ENCODE results near the gene CTCFL. TPM values are rescaled to one million over a fixed set of nuclear protein-coding genes. Genes with fewer than 3 reads are reported as not detected.
A peak's percentile ranks its signal among the peaks of the same experiment; 100 is the strongest.

Gene CTCFL
- total and polyA plus RNA-seq, 2 experiments from 2014 or later: not detected

- no peaks in the 10 kb centered on the region for H3K9me3 ChIP-seq (ENCODE audit: low read depth)
- no peak for DNase-seq
- no peak overlapping the region for H3K4me2 ChIP-seq (ENCODE audit: unreplicated experiment)
- in situ Hi-C loops (cut with MboI): no loop called here
- no peak overlapping the region for H3K4me3 ChIP-seq
- peaks cover 5% of the 10 kb centered on the region for H3K4me1 ChIP-seq (ENCODE audit: insufficient read depth)
- peaks cover 15% of the 10 kb centered on the region for H3K27me3 ChIP-seq (replicated peaks; ENCODE audit: insufficient read depth)
- WGBS, 2 experiments (ENCODE audit: low coverage in 1 of 2, low lambda C conversion rate in 2 of 2, missing lambda C conversion rate in 2 of 2): 89% methylated on average over 7 of the region's 7 CpGs
- no peak overlapping the region for H3K9ac ChIP-seq
- H3K36me3 ChIP-seq (ENCODE audit: low read depth): no peaks in the 10 kb centered on the region
- TF ChIP-seq EZH2 (IDR thresholded peaks at IDR 0.05; ENCODE audit: insufficient read depth, poor library complexity, severe bottlenecking): no peak
- TF ChIP-seq EZH2phosphoT487 (IDR thresholded peaks at IDR 0.05; ENCODE audit: insufficient read depth, low read depth): no peak
- no peaks in the 10 kb centered on the region for H4K20me1 ChIP-seq (ENCODE audit: insufficient read depth)
- H3F3A ChIP-seq (ENCODE audit: insufficient read depth): no peaks in the 10 kb centered on the region
- no peak overlapping the region for H3K27ac ChIP-seq
- no peaks in the 10 kb centered on the region for H3K9me2 ChIP-seq (ENCODE audit: insufficient read depth)
- H3K79me2 ChIP-seq (ENCODE audit: insufficient read depth): no peaks in the 10 kb centered on the region
- no peak overlapping the region for H2AFZ ChIP-seq
Observed at GRCh38 chr20:57500235-57500634, 24.7 kb downstream of the CTCFL start.

- no peak overlapping the region for H3K27ac ChIP-seq
Observed at GRCh38 chr20:57499676-57500075, 25.3 kb downstream of the CTCFL start.

GRCh38 chr20:57498425-57499400, 26.2 kb downstream of the CTCFL start:
- no peaks in the 10 kb centered on the region for H3K36me3 ChIP-seq (ENCODE audit: low read depth)
- no peaks in the 10 kb centered on the region for H3K9me2 ChIP-seq (ENCODE audit: insufficient read depth)
- H2AFZ ChIP-seq: no peak overlapping the region
- DNase-seq: peak; percentile 50
- no peak overlapping the region for H3K4me3 ChIP-seq
- no peak overlapping the region for H3K27ac ChIP-seq
- peaks cover 20% of the 10 kb centered on the region for H3K27me3 ChIP-seq (replicated peaks; ENCODE audit: insufficient read depth)
- no peaks in the 10 kb centered on the region for H3K79me2 ChIP-seq (ENCODE audit: insufficient read depth)
- 29 to 35% methylated on average over 20 of the region's 20 CpGs for WGBS, 2 experiments (ENCODE audit: low coverage in 1 of 2, low lambda C conversion rate in 2 of 2, missing lambda C conversion rate in 2 of 2)
- no peaks in the 10 kb centered on the region for H4K20me1 ChIP-seq (ENCODE audit: insufficient read depth)
- in situ Hi-C loops (cut with MboI): loop anchor here (25.0 kb wide), 1 partner anchor 411 kb away; no protein-coding TSS in a partner anchor
- no peak overlapping the region for H3K9ac ChIP-seq
- TF ChIP-seq EZH2 (IDR thresholded peaks at IDR 0.05; ENCODE audit: insufficient read depth, poor library complexity, severe bottlenecking) (no peak), EZH2phosphoT487 (IDR thresholded peaks at IDR 0.05; ENCODE audit: insufficient read depth, low read depth) (no peak)
- peaks cover 5% of the 10 kb centered on the region for H3K4me1 ChIP-seq (ENCODE audit: insufficient read depth)
- no peaks in the 10 kb centered on the region for H3F3A ChIP-seq (ENCODE audit: insufficient read depth)
- H3K9me3 ChIP-seq (ENCODE audit: low read depth): no peaks in the 10 kb centered on the region
- no peak overlapping the region for H3K4me2 ChIP-seq (ENCODE audit: unreplicated experiment)

More at GRCh38 chr20:57499676-57500075, 25.3 kb downstream of the CTCFL start:
- Histone ChIP-seq H3K9me3 (ENCODE audit: low read depth) (no peaks in the 10 kb centered on the region), H3F3A (ENCODE audit: insufficient read depth) (no peaks in the 10 kb centered on the region), H3K36me3 (ENCODE audit: low read depth) (no peaks in the 10 kb centered on the region), H2AFZ (no peak overlapping the region), H3K4me2 (ENCODE audit: unreplicated experiment) (no peak overlapping the region), H3K4me3 (no peak overlapping the region), H3K9me2 (ENCODE audit: insufficient read depth) (no peaks in the 10 kb centered on the region), H3K79me2 (ENCODE audit: insufficient read depth) (no peaks in the 10 kb centered on the region), H3K9ac (no peak overlapping the region), H4K20me1 (ENCODE audit: insufficient read depth) (no peaks in the 10 kb centered on the region), H3K4me1 (ENCODE audit: insufficient read depth) (peaks cover 5% of the 10 kb centered on the region), H3K27me3 (replicated peaks; ENCODE audit: insufficient read depth) (peaks cover 15% of the 10 kb centered on the region)
- in situ Hi-C loops (cut with MboI): loop anchor here (25.0 kb wide), 1 partner anchor 412 kb away; no protein-coding TSS in a partner anchor
- no peak for DNase-seq
- TF ChIP-seq EZH2phosphoT487 (IDR thresholded peaks at IDR 0.05; ENCODE audit: insufficient read depth, low read depth) (no peak), EZH2 (IDR thresholded peaks at IDR 0.05; ENCODE audit: insufficient read depth, poor library complexity, severe bottlenecking) (no peak)
- 63 to 68% methylated on average over 14 of the region's 14 CpGs for WGBS, 2 experiments (ENCODE audit: low coverage in 1 of 2, low lambda C conversion rate in 2 of 2, missing lambda C conversion rate in 2 of 2)

GRCh38 chr20:57496592-57496991, 28.3 kb downstream of the CTCFL start:
- Histone ChIP-seq H3K9me3 (ENCODE audit: low read depth) (no peaks in the 10 kb centered on the region), H3F3A (ENCODE audit: insufficient read depth) (no peaks in the 10 kb centered on the region), H2AFZ (no peak overlapping the region), H3K4me1 (ENCODE audit: insufficient read depth) (peaks cover 5% of the 10 kb centered on the region), H3K4me3 (no peak overlapping the region), H3K9ac (no peak overlapping the region), H3K4me2 (ENCODE audit: unreplicated experiment) (no peak overlapping the region), H3K36me3 (ENCODE audit: low read depth) (no peaks in the 10 kb centered on the region), H3K27ac (no peak overlapping the region), H4K20me1 (ENCODE audit: insufficient read depth) (no peaks in the 10 kb centered on the region), H3K27me3 (replicated peaks; ENCODE audit: insufficient read depth) (peaks cover 30% of the 10 kb centered on the region), H3K79me2 (ENCODE audit: insufficient read depth) (no peaks in the 10 kb centered on the region), H3K9me2 (ENCODE audit: insufficient read depth) (no peaks in the 10 kb centered on the region)
- TF ChIP-seq EZH2 (IDR thresholded peaks at IDR 0.05; ENCODE audit: insufficient read depth, poor library complexity, severe bottlenecking) (no peak), EZH2phosphoT487 (IDR thresholded peaks at IDR 0.05; ENCODE audit: insufficient read depth, low read depth) (no peak)
- no peak for DNase-seq
- 44 to 45% methylated on average over 4 of the region's 4 CpGs for WGBS, 2 experiments (ENCODE audit: low coverage in 1 of 2, low lambda C conversion rate in 2 of 2, missing lambda C conversion rate in 2 of 2)
- in situ Hi-C loops (cut with MboI): loop anchor here (25.0 kb wide), 1 partner anchor 409 kb away; no protein-coding TSS in a partner anchor

All from GM23248 (cell line).